Transverse colon (tissue), 4 donors: ENCODE measurements around the gene FSD1. TPM values are rescaled to one million over a fixed set of nuclear protein-coding genes. Genes with fewer than 3 reads are reported as not detected.

Experiments used
- DNase-seq: peaks from one replicate; pipeline ENCODE4 v3.0.0-alpha.2; 2019
- H3K27ac ChIP-seq, 4 donors: fragments of 200-600 bp; sonication (generic); 2 replicates each; pipeline ENCODE4 v1.5.1; 2016 to 2018; ENCODE audit warnings: inconsistent platforms in 4 of 4
- H3K27me3 ChIP-seq: fragments of 200-600 bp; sonication (generic); 2 replicates; pipeline ENCODE4 v1.5.1; 2017; ENCODE audit warnings: inconsistent platforms
- H3K36me3 ChIP-seq, 4 donors: fragments of 200-600 bp; sonication (generic); 2 replicates each; pipeline ENCODE4 v1.5.1; 2017 to 2019; ENCODE audit warnings: inconsistent platforms in 4 of 4
- H3K4me1 ChIP-seq, 4 donors: fragments of 200-600 bp; sonication (generic); 2 replicates each; pipeline ENCODE4 v1.5.1; 2017 to 2020; ENCODE audit warnings: inconsistent platforms in 4 of 4
- H3K4me3 ChIP-seq, 4 donors: fragments of 200-600 bp; sonication (generic); 1 replicate in 1 of 4; 2 replicates in 3 of 4; pipeline versions ENCODE4 v1.5.1 to v1.6.1; 2017 to 2019; ENCODE audit warnings: inconsistent platforms in 4 of 4
- H3K9me3 ChIP-seq, 2 donors: fragments of 200-600 bp; sonication (generic); 2 replicates each; pipeline ENCODE4 v1.5.1; 2017 to 2019; ENCODE audit warnings: inconsistent platforms in 2 of 2
- CTCF ChIP-seq, 5 experiments: fragments of 200-600 bp in 3 of 5; fragments of 450-650 bp in 2 of 5; sonication (generic) in 3 of 5; IDR thresholded peaks; 1 replicate in 2 of 5; 2 replicates in 3 of 5; pipeline ENCODE4 v1.5.1; 2016 to 2017; ENCODE audit warnings: antibody characterized with exemption in 5 of 5, inconsistent platforms in 3 of 5, mild to moderate bottlenecking in 2 of 5, moderate library complexity in 1 of 5
- EP300 ChIP-seq: sonication (generic); formaldehyde crosslinking; IDR thresholded peaks from one replicate; pipeline ENCODE4 v1.6.1; 2017; ENCODE audit warnings: antibody characterized with exemption, low read depth
- POLR2A ChIP-seq: fragments of 450-650 bp; IDR thresholded peaks from one replicate; pipeline ENCODE4 v1.6.1; 2016; ENCODE audit warnings: antibody characterized with exemption, mild to moderate bottlenecking, moderate library complexity
- POLR2AphosphoS5 ChIP-seq, 3 donors: sonication (generic); formaldehyde crosslinking; IDR thresholded peaks; one replicate each; pipeline ENCODE4 v1.6.1; 2016; ENCODE audit warnings: antibody characterized with exemption in 3 of 3
- WGBS, 2 donors: methylation state at CpG; one replicate each; pipeline ENCODE4 v1.1.5; 2018; ENCODE audit warnings: low coverage in 1 of 2; 5-methylcytosine and 5-hydroxymethylcytosine counted together
- in situ Hi-C, 4 donors: fragments of 200-750 bp; cut with MboI; loops; one replicate each; pipeline versions ENCODE4 v1.15.0 to v1.15.1; 2017; ENCODE audit warnings: low sequenced_read_pairs in 3 of 4, low pct_ligation_motif_present in 1 of 4, low pct_unique_long_range_greater_than_20kb in 1 of 4
- intact Hi-C: fragments of 100-400 bp; cut with DNase I; formaldehyde crosslinking; loops from one replicate; pipeline ENCODE4 v1.15.1; 2023; ENCODE audit warnings: low total_unique reads
- total RNA-seq, 4 donors: library from RNA; depleted of rRNA; stranded (reverse); fragments of >200 nt; gene quantifications; one replicate each; pipeline ENCODE4 v1.1.0, GENCODE V29; 2016

The FSD1 gene
- 1 to 10 TPM in 2 of 4 donors, under 1 TPM in 1, not detected in 1; 0.68 to 2.9 (median 1.5) TPM for total RNA-seq

- H3K36me3 ChIP-seq: no peaks in the 10 kb centered on the region
- in situ Hi-C loops: no loop called here
- H3K27ac ChIP-seq: no peak within 1 kb of the TSS
- H3K9me3 ChIP-seq: no peaks in the 10 kb centered on the region
- DNase-seq: no peak
- H3K4me3 ChIP-seq: peak within 1 kb of the TSS in 2 of 4 donors; percentile 22 to 23
- intact Hi-C loops: no loop called here
- WGBS, 2 donors: 1% methylated on average over 39 of the region's 63 CpGs; no CpG with 5 or more reads in 1 of the 2 donors
- TF ChIP-seq EP300 (no peak), POLR2AphosphoS5 (IDR thresholded peaks at IDR 0.05) (no peak), CTCF (IDR thresholded peaks at IDR 0.05) (no peak), POLR2A (no peak)
- H3K27me3 ChIP-seq: peaks cover 14% of the 10 kb centered on the region
- H3K4me1 ChIP-seq: peaks cover 0 to 6% (median 2%) of the 10 kb centered on the region in 4 donors
Observed at GRCh38 chr19:4304538-4305256, at the start of gene FSD1. FSD1 (plus strand) TSS chr19:4304598; CDS start chr19:4304747, 149 bp downstream.

- intact Hi-C loops (no loop called here), in situ Hi-C loops (loop anchor here in 1 of 4 donors (25.0 kb wide), 1 partner anchor 106 kb away; no protein-coding TSS in a partner anchor)
- 98% methylated on average over 4 of the region's 4 CpGs; no CpG with 5 or more reads in 1 of the 2 donors for WGBS, 2 donors
Observed at GRCh38 chr19:4256563-4256962, 47.8 kb upstream of the FSD1 start.

GRCh38 chr19:4257025-4257424, 47.4 kb upstream of the FSD1 start:
- no peaks in the 10 kb centered on the region for H3K9me3 ChIP-seq
- no peak for TF ChIP-seq POLR2AphosphoS5 (IDR thresholded peaks at IDR 0.05)
- no peak for TF ChIP-seq EP300
- TF ChIP-seq POLR2A: no peak
- TF ChIP-seq CTCF (IDR thresholded peaks at IDR 0.05): no peak
- peaks cover 1 to 90% (median 38%) of the 10 kb centered on the region in 4 donors for H3K36me3 ChIP-seq
- no peak for DNase-seq
- WGBS, 2 donors: 80 to 85% methylated on average over 6 of the region's 6 CpGs
- intact Hi-C loops: no loop called here
- no peak overlapping the region for H3K27ac ChIP-seq
- no peaks in the 10 kb centered on the region for H3K27me3 ChIP-seq
- no peak overlapping the region for H3K4me3 ChIP-seq
- H3K4me1 ChIP-seq: no peaks in the 10 kb centered on the region
- in situ Hi-C loops: loop anchor here in 1 of 4 donors (25.0 kb wide), 1 partner anchor 105 kb away; no protein-coding TSS in a partner anchor

More at GRCh38 chr19:4256563-4256962, 47.8 kb upstream of the FSD1 start:
- TF ChIP-seq POLR2A (no peak), POLR2AphosphoS5 (IDR thresholded peaks at IDR 0.05) (no peak), EP300 (no peak), CTCF (IDR thresholded peaks at IDR 0.05) (no peak)
- Histone ChIP-seq H3K36me3 (peaks cover 1 to 90% (median 38%) of the 10 kb centered on the region in 4 donors), H3K9me3 (no peaks in the 10 kb centered on the region), H3K27ac (no peak overlapping the region), H3K27me3 (no peaks in the 10 kb centered on the region), H3K4me1 (no peaks in the 10 kb centered on the region), H3K4me3 (no peak overlapping the region)
- no peak for DNase-seq

GRCh38 chr19:4258181-4258580, 46.2 kb upstream of the FSD1 start:
- DNase-seq: no peak
- Histone ChIP-seq H3K4me1 (no peaks in the 10 kb centered on the region), H3K36me3 (peaks cover 0 to 80% (median 39%) of the 10 kb centered on the region in 4 donors), H3K9me3 (no peaks in the 10 kb centered on the region), H3K27me3 (no peaks in the 10 kb centered on the region), H3K4me3 (no peak overlapping the region), H3K27ac (no peak overlapping the region)
- in situ Hi-C loops: loop anchor here in 1 of 4 donors (25.0 kb wide), 1 partner anchor 104 kb away; no protein-coding TSS in a partner anchor
- intact Hi-C loops: no loop called here
- TF ChIP-seq EP300 (no peak), CTCF (IDR thresholded peaks at IDR 0.05) (no peak)
- 93% methylated on average over 28 of the region's 28 CpGs; no CpG with 5 or more reads in 1 of the 2 donors for WGBS, 2 donors
